NB4 (cell line): ENCODE data around the gene CAMKK1.
A peak's percentile ranks its signal among the peaks of the same experiment; 100 is the strongest.

Experiments used
- DNase-seq: peaks from one replicate; pipeline ENCODE4 v3.0.0; 2010; ENCODE audit warnings: low read depth
- H3K4me3 ChIP-seq: one replicate; pipeline ENCODE4 v1.5.1; 2011; ENCODE audit warnings: mild to moderate bottlenecking, low read depth, low read length, moderate library complexity
- CTCF ChIP-seq: IDR thresholded peaks from one replicate; pipeline ENCODE4 v1.5.1; 2012; ENCODE audit warnings: low read depth, low read length
- MAX ChIP-seq: IDR thresholded peaks from 2 replicates; pipeline ENCODE4 v1.6.1; 2011; ENCODE audit warnings: low read depth, low read length
- MYC ChIP-seq: IDR thresholded peaks from 2 replicates; pipeline ENCODE4 v1.6.1; 2011; ENCODE audit warnings: low read depth, low read length
- POLR2A ChIP-seq: IDR thresholded peaks from 2 replicates; pipeline ENCODE4 v1.6.1; 2011; ENCODE audit warnings: mild to moderate bottlenecking; ENCODE audit not compliant: insufficient read length; ENCODE audit errors: extremely low read depth

Gene CAMKK1

GRCh38 chr17:3921006-3921405 is 28.2 kb upstream of the CAMKK1 start:
- TF ChIP-seq MAX: no peak
- TF ChIP-seq MYC: no peak
- no peak for TF ChIP-seq POLR2A
- TF ChIP-seq CTCF: no peak
- H3K4me3 ChIP-seq: no peak overlapping the region
- no peak for DNase-seq

GRCh38 chr17:3919123-3919624 is 26.3 kb upstream of the CAMKK1 start:
- H3K4me3 ChIP-seq: no peak overlapping the region
- DNase-seq: no peak
- TF ChIP-seq POLR2A (no peak), MYC (no peak), CTCF (no peak), MAX (no peak)

GRCh38 chr17:3918372-3919122 is 25.7 kb upstream of the CAMKK1 start:
- no peak for DNase-seq
- TF ChIP-seq MYC (no peak), POLR2A (no peak), MAX (no peak), CTCF (no peak)
- no peak overlapping the region for H3K4me3 ChIP-seq

- DNase-seq: peak; percentile 47
- no peak for TF ChIP-seq POLR2A
- TF ChIP-seq CTCF: no peak
- TF ChIP-seq MAX: no peak
- no peak for TF ChIP-seq MYC
- no peak overlapping the region for H3K4me3 ChIP-seq
Observed at GRCh38 chr17:3917391-3917931, 24.6 kb upstream of the CAMKK1 start.

- peak; percentile 72 for DNase-seq
- peak overlapping the region; percentile 75 for H3K4me3 ChIP-seq
- no peak for TF ChIP-seq MAX
- TF ChIP-seq CTCF: no peak
- TF ChIP-seq MYC: no peak; the same call in 1 of the 2 replicates
- TF ChIP-seq POLR2A: no peak
Observed at GRCh38 chr17:3916825-3917224, 24.0 kb upstream of the CAMKK1 start.
